HG03025 (cell line): ENCODE measurements around the gene CTNNA3.
A peak's percentile ranks its signal among the peaks of the same experiment; 100 is the strongest.

Experiments
- ATAC-seq: cut with Tn5 transposase; IDR thresholded peaks from one replicate; pipeline ENCODE4 v1.9.1; 2021; ENCODE audit warnings: mild to moderate bottlenecking, moderate library complexity; ENCODE audit not compliant: unreplicated experiment, low FRiP score

The CTNNA3 gene

GRCh38 chr10:66085906-66086305 is 1610.1 kb downstream of the CTNNA3 start:
- ATAC-seq, result no peak

- no peak for ATAC-seq
Observed at GRCh38 chr10:66071907-66072306, 1624.1 kb downstream of the CTNNA3 start.

GRCh38 chr10:66058594-66058993 is 1637.4 kb downstream of the CTNNA3 start:
- no peak for ATAC-seq

GRCh38 chr10:66049335-66049734 is 1646.7 kb downstream of the CTNNA3 start:
- ATAC-seq, result no peak

- no peak for ATAC-seq
Observed at GRCh38 chr10:66045859-66046258, 1650.1 kb downstream of the CTNNA3 start.

GRCh38 chr10:66041771-66042170 is 1654.2 kb downstream of the CTNNA3 start:
- ATAC-seq, result no peak

- no peak for ATAC-seq
Observed at GRCh38 chr10:66038623-66039022, 1657.4 kb downstream of the CTNNA3 start.

GRCh38 chr10:66026321-66026720 is 1669.7 kb downstream of the CTNNA3 start:
- no peak for ATAC-seq

- ATAC-seq, result no peak
Observed at GRCh38 chr10:66025186-66025585, 1670.8 kb downstream of the CTNNA3 start.

- no peak for ATAC-seq
Observed at GRCh38 chr10:66021423-66021822, 1674.6 kb downstream of the CTNNA3 start.

GRCh38 chr10:66008221-66008620 is 1687.8 kb downstream of the CTNNA3 start:
- ATAC-seq, result no peak

GRCh38 chr10:66006411-66006810 is 1689.6 kb downstream of the CTNNA3 start:
- no peak for ATAC-seq

GRCh38 chr10:65993451-65993850 is 1702.5 kb downstream of the CTNNA3 start:
- ATAC-seq, result no peak

- ATAC-seq, result no peak
Observed at GRCh38 chr10:65968871-65969270, 1727.1 kb downstream of the CTNNA3 start.

- ATAC-seq, result no peak
Observed at GRCh38 chr10:65968437-65968836, 1727.6 kb downstream of the CTNNA3 start.

- ATAC-seq, result no peak
Observed at GRCh38 chr10:65964205-65964604, 1731.8 kb downstream of the CTNNA3 start.

- no peak for ATAC-seq
Observed at GRCh38 chr10:65952086-65952485, 1743.9 kb downstream of the CTNNA3 start.

GRCh38 chr10:65950075-65950474 is 1745.9 kb downstream of the CTNNA3 start:
- ATAC-seq, result peak; percentile 51

GRCh38 chr10:65949526-65949925 is 1746.5 kb downstream of the CTNNA3 start:
- ATAC-seq, result no peak

- no peak for ATAC-seq
Observed at GRCh38 chr10:65945061-65945460, 1750.9 kb downstream of the CTNNA3 start.

- no peak for ATAC-seq
Observed at GRCh38 chr10:65943451-65943850, 1752.5 kb downstream of the CTNNA3 start.

- ATAC-seq, result no peak
Observed at GRCh38 chr10:65940816-65941662, 1755.0 kb downstream of the CTNNA3 start.
